ENCODE data around the gene ENKD1. TPM values are rescaled to one million over a fixed set of nuclear protein-coding genes. Genes with fewer than 3 reads are reported as not detected.

Gene ENKD1
- total RNA-seq, 1 donor from 2014 or later: 9.6 TPM

DNA sequence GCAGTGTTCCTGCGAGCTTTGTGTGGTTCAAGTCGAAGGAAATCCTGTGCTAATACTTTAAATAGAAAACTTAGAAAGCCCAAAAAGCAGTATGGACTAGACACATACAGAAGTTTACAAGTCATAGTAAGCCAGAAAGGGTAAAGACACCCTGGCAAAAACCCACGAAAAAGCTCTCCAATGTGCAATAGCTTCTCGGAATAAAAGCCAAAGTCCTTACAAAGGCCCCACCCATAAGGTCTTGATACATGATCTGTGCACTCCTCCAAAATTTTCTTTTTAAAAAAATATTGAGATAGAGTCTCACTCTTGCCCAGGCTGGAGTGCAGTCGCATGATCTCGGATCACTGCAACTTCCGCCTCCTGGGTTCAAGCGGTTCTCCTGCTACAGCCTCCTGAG lies 10.4 kb upstream of the ENKD1 start:
- intact Hi-C loops (cut with micrococcal nuclease): loop anchor here (10.0 kb wide), 1 partner anchor 128 kb away; the partner anchor contains the start of genes RANBP10 and TSNAXIP1

DNA sequence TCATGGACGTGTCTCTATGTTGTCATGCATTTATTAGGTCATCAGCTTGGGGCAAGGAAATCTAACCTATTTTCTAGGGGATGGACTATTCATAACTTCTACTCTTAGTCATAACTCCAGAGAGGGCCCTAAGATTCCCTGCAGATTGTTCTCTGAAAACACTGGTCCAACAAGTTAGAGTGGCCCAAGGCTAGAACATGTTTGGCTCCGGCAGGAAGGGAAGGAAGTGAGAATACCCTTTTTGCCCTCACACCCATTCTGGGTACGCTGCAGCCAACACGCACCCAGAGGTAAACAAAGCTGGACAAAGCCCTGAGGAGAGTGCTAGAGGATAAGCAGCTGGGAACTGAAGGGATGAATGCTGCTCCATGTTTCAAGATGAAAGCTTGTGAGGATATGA lies 10.0 kb upstream of the ENKD1 start:
- peaks cover 33% of the 10 kb centered on the region for H3K4me1 ChIP-seq
- no peaks in the 10 kb centered on the region for H3K27me3 ChIP-seq (ENCODE audit: low read depth)
- H3K36me3 ChIP-seq: peaks cover 5% of the 10 kb centered on the region
- no peak overlapping the region for H3K4me3 ChIP-seq
- H3K27ac ChIP-seq (replicated peaks): peak overlapping the region; percentile 27
- TF ChIP-seq, protein P1, sequence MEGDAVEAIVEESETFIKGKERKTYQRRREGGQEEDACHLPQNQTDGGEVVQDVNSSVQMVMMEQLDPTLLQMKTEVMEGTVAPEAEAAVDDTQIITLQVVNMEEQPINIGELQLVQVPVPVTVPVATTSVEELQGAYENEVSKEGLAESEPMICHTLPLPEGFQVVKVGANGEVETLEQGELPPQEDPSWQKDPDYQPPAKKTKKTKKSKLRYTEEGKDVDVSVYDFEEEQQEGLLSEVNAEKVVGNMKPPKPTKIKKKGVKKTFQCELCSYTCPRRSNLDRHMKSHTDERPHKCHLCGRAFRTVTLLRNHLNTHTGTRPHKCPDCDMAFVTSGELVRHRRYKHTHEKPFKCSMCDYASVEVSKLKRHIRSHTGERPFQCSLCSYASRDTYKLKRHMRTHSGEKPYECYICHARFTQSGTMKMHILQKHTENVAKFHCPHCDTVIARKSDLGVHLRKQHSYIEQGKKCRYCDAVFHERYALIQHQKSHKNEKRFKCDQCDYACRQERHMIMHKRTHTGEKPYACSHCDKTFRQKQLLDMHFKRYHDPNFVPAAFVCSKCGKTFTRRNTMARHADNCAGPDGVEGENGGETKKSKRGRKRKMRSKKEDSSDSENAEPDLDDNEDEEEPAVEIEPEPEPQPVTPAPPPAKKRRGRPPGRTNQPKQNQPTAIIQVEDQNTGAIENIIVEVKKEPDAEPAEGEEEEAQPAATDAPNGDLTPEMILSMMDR (IDR thresholded peaks at IDR 0.05; ENCODE audit: borderline replicate concordance): no peak
- DNase-seq: no peak
- no peaks in the 10 kb centered on the region for H3K9me3 ChIP-seq (replicated peaks)
- intact Hi-C loops (cut with micrococcal nuclease): loop anchor here (10.0 kb wide), 1 partner anchor 128 kb away; the partner anchor contains the start of genes RANBP10 and TSNAXIP1

More for the DNA sequence above, 10.4 kb upstream of the ENKD1 start:
- TF ChIP-seq, protein P1 (IDR thresholded peaks at IDR 0.05; ENCODE audit: borderline replicate concordance): no peak
- Histone ChIP-seq H3K36me3 (peaks cover 5% of the 10 kb centered on the region), H3K4me1 (peaks cover 33% of the 10 kb centered on the region), H3K27me3 (ENCODE audit: low read depth) (no peaks in the 10 kb centered on the region), H3K27ac (replicated peaks) (peak overlapping the region; percentile 23), H3K9me3 (replicated peaks) (no peaks in the 10 kb centered on the region), H3K4me3 (no peak overlapping the region)
- no peak for DNase-seq

DNA sequence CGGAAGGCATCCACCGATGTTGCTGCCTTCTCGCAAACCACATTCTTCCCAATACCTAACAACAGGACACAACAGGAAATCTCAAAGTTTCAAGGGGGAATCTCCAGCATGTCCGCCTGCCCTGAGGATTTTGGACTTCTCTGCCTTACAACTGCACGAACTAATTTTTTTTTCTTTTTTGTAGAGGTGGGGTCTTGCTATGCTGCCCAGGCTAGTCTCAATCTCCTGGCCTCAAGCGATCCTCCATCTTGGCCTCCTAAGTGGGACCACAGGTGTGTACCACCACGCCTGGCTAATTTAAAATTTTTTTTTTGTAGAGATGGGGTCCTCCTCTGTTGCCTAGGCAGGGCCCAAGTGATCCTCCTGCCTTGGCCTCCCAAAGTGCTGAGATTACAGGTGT lies 9.4 kb upstream of the ENKD1 start:
- Histone ChIP-seq H3K4me3 (no peak overlapping the region), H3K9me3 (replicated peaks) (no peaks in the 10 kb centered on the region), H3K27me3 (ENCODE audit: low read depth) (no peaks in the 10 kb centered on the region), H3K4me1 (peaks cover 33% of the 10 kb centered on the region), H3K36me3 (peaks cover 5% of the 10 kb centered on the region), H3K27ac (replicated peaks) (peak overlapping the region; percentile 27)
- DNase-seq: no peak
- TF ChIP-seq, protein P1 (IDR thresholded peaks at IDR 0.05; ENCODE audit: borderline replicate concordance): no peak
- intact Hi-C loops (cut with micrococcal nuclease): loop anchor here (10.0 kb wide), 1 partner anchor 129 kb away; the partner anchor contains the start of genes RANBP10 and TSNAXIP1

DNA sequence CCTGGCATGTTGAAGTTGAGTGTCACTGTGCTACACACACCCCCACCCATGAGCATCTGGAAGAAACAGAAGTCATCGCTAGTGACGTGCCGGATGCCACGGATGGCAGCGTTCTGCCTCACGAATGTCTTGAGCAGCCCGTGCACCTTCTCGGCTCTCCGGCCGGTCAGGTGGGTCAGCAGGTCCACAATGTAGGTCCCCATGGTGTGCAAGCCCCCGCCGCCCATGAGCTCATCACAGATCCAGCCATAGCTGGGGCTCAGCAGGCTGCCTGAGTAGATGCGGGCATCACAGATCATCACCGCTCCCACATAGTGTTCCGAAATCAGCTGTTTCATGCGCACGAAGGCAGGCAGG lies 9.0 kb upstream of the ENKD1 start:
- Histone ChIP-seq H3K27ac (replicated peaks) (no peak overlapping the region), H3K36me3 (peaks cover 5% of the 10 kb centered on the region), H3K27me3 (ENCODE audit: low read depth) (no peaks in the 10 kb centered on the region), H3K4me3 (no peak overlapping the region), H3K9me3 (replicated peaks) (no peaks in the 10 kb centered on the region), H3K4me1 (peaks cover 33% of the 10 kb centered on the region)
- TF ChIP-seq, protein P1 (IDR thresholded peaks at IDR 0.05; ENCODE audit: borderline replicate concordance): no peak
- DNase-seq: no peak
- intact Hi-C loops (cut with micrococcal nuclease): loop anchor here (10.0 kb wide), 1 partner anchor 129 kb away; the partner anchor contains the start of genes RANBP10 and TSNAXIP1

DNA sequence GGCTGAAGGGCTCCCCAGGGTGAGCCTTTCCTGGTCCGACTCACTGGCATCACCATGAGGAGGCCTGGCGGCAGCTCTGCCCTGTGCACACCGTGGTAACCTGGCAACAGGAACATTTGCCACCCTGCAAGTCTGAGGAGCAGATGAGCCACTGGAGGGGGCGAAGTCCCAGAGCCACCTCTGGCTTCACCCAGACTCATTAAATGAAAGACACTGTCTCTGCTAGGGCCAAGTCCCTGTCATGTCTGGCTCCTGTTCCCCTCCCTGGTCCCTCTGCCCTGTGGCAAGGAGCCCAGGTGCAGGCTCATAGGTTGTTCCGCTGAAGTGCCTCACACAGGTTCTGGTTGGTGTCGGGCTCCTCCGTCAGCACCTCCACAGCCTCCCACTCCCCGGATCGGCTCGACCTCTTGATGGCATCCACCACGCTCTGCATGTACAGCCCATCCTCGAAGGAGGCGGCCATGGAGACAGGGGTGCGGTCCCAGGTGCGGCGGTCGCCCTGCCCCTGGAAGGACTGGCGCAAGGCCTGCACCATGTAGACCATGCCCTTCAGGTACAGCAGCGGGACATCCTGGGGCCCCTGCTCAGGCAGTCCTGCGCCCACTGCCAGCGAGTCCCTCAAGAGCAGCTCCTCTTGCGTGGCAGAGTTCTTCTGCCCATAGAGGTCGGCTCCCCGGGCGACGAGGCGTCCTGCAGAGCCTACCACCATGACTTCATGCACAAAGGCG lies 8.5 kb upstream of the ENKD1 start:
- TF ChIP-seq, protein P1 (IDR thresholded peaks at IDR 0.05; ENCODE audit: borderline replicate concordance): no peak
- no peaks in the 10 kb centered on the region for H3K9me3 ChIP-seq (replicated peaks)
- DNase-seq: no peak
- no peaks in the 10 kb centered on the region for H3K27me3 ChIP-seq (ENCODE audit: low read depth)
- intact Hi-C loops (cut with micrococcal nuclease): loop anchor here (10.0 kb wide), 1 partner anchor 130 kb away; the partner anchor contains the start of genes RANBP10 and TSNAXIP1
- peaks cover 3% of the 10 kb centered on the region for H3K36me3 ChIP-seq
- peak overlapping the region; percentile 87 for H3K27ac ChIP-seq (replicated peaks)
- H3K4me1 ChIP-seq: peaks cover 33% of the 10 kb centered on the region
- H3K4me3 ChIP-seq: no peak overlapping the region

All from left ventricle myocardium inferior (tissue), 1 donor.